GM18505 (cell line): ENCODE data around the gene RPA1.

ENCODE experiments used
- ATAC-seq: cut with Tn5 transposase; IDR thresholded peaks from one replicate; pipeline ENCODE4 v1.9.1; 2021; ENCODE audit not compliant: unreplicated experiment
- POLR2A ChIP-seq: IDR thresholded peaks from 4 replicates; pipeline ENCODE4 v1.6.1; 2011; ENCODE audit warnings: borderline replicate concordance; ENCODE audit not compliant: insufficient read depth, insufficient read length; ENCODE audit errors: extremely low read depth

The RPA1 gene

GRCh38 chr17:1939981-1940809 lies 110.4 kb downstream of the RPA1 start:
- ATAC-seq = no peak
- no peak for TF ChIP-seq POLR2A

GRCh38 chr17:1940810-1941185 lies 111.0 kb downstream of the RPA1 start:
- no peak for TF ChIP-seq POLR2A
- no peak for ATAC-seq

- no peak for ATAC-seq
- no peak for TF ChIP-seq POLR2A
These were observed 111.7 kb downstream of the RPA1 start for GRCh38 chr17:1941272-1942065.

- no peak for TF ChIP-seq POLR2A
- ATAC-seq = no peak
These were observed 112.2 kb downstream of the RPA1 start for GRCh38 chr17:1942066-1942365.

- TF ChIP-seq POLR2A = no peak
- ATAC-seq = no peak
These were observed 113.0 kb downstream of the RPA1 start for GRCh38 chr17:1942666-1943435.

GRCh38 chr17:1943436-1943831 lies 113.6 kb downstream of the RPA1 start:
- no peak for TF ChIP-seq POLR2A
- ATAC-seq = no peak

GRCh38 chr17:1945621-1946020 lies 115.8 kb downstream of the RPA1 start:
- TF ChIP-seq POLR2A = no peak
- ATAC-seq = no peak

GRCh38 chr17:1946021-1946932 lies 116.5 kb downstream of the RPA1 start:
- ATAC-seq = no peak
- no peak for TF ChIP-seq POLR2A

GRCh38 chr17:1947229-1947742 lies 117.5 kb downstream of the RPA1 start:
- TF ChIP-seq POLR2A = no peak
- ATAC-seq = no peak

- TF ChIP-seq POLR2A = no peak
- no peak for ATAC-seq
These were observed 118.1 kb downstream of the RPA1 start for GRCh38 chr17:1947743-1948516.

- no peak for ATAC-seq
- no peak for TF ChIP-seq POLR2A
These were observed 118.7 kb downstream of the RPA1 start for GRCh38 chr17:1948517-1948825.
